Stimulated activated CD4-positive, alpha-beta T cell treated with anti-CD3 and anti-CD28 coated beads, Interleukin-12 subunit alpha, Interleukin-12 subunit beta, amount 100 ng/mL, for 4 hours (primary cell): ENCODE data around the gene MOGAT3.
A peak's percentile ranks its signal among the peaks of the same experiment; 100 is the strongest.

Source experiments
- DNase-seq: peaks from one replicate; pipeline ENCODE4 v3.0.0-alpha.2; 2020

Gene MOGAT3

DNA sequence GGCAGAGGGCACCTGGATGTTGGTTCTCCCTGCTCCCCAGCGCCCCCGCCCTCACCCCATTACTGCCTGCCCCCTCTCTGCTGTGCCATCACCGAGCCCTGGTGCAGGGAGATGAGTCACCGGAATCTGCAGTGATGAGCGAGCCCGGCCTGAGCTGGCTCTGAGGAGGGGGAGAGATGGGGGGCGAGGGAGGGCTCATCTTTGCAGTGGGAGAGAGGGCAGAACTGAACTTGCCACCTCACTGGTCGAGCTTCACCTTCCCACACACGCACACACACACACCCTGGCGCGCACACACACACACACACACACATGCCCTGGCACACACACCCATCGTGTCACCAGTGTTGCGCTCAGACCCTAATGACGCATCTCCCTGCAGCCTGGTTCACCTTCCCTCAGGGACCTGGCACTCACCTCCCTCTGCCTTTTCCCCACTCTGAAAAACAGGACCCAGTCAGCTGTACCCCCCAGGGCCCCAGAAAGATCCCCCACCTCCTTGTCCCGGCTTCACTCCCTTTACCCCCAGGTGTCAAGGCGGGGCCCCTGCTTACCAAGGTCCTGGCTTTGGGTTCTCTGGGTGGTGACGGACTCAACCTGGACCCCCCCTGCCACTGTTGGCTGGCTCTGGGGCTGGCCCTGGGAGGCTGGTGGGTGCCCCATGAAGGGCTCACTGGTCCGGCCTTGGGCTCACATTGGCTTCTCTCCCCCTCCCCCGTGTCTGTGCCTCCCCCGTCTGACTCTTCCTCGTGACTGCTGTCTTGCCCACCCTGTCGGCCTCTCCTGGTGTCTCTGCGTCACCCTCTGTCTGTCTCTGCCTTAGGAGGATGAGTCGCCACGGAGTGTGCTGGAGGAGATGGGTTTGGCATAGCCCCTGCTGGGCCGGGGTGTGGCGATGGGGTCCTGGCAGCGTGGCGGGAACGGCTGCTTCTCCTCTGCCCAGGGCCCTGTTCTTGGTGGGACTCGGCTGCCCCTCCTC is 40.9 kb downstream of the MOGAT3 start:
- DNase-seq, result no peak

DNA sequence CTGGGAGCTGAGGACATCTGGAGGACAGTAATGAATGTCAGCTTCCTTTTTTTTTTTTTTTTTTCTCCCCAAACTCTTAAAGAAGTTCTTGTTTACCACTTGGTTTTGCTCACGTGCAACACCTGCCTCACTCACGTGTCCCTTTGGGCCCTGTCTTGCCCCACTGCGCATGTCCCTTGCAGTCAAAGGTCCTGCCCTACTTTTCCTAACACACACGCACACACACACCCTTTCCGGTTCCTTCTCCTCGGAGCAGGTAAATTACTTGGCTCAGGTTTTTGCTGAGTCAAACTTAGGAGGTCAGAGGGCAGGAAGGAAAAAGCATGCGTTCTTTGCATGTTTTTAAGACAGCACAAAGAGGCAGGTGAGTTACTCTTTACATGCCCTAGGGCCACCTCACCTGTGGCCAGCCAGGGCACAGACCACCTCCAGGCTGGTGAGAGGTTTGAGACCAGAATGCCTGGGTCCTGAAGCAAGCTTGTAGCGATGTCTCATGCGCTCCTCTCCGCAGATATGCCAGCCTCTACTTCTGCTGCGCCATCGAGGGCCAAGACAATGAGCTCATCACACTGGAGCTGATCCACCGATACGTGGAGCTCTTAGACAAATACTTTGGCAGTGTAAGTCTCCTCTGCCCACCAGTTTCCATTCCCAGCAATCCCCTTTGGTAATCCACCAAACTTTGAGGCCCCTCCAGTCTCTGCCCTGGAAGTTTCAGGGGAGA is 43.8 kb downstream of the MOGAT3 start:
- no peak for DNase-seq

DNA sequence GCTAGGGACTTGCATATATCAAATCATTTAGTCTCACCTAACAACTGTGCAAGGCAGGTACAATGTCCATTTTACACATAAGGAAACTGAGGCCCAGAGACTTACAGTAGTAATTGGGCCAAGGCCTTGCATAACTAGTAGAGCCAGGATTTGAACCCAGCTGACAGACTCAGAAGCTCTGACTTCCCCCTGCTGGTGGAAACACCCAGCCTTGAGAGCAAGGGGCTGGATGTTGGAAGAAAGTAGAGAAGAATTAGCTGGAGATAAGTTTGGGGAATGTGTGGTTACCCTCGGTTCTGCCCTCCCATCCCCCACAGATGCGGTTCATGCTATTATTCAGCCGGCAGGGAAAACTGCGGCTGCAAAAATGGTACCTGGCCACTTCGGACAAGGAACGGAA is 44.6 kb downstream of the MOGAT3 start:
- no peak for DNase-seq

DNA sequence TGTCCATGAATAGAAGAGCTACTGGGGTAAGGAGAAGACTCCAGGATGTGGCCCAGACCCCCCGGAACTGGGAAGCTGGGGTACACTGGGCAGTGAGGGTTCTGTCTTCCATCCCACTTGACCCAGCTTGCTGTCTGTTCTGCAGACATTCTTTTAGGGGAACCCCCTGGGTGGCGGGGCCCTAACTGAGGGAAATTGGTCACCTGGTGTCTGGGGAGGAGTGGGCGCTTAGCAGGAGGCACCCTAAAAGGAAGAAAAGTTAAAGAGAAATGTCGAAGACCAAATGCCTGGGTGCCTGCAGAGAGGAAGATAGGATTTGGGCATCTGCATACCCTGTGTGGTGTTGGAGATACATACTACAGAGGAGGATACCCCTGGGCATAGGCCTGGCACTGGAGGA is 45.5 kb downstream of the MOGAT3 start:
- DNase-seq, result no peak

DNA sequence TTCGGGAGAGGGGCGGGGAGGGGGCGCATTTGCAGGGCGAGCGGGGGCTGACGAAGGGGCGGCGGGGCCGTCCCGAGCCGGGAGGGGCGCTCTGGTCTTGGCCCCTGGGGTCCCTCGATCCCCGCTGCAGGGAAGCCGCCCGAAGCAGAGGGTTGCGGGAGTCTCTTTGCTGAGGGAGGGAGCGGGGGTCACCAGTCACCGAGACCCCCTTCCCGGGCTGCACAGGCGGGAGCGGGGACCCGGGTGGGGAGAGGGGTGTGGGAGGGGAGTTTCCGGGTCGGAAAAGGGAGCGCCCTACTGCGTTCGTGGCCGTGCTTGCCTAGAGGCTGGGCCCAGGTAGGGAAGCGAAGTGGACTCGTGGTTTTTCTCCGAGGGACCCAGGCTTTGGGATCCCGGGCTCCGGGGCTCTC is 46.1 kb downstream of the MOGAT3 start:
- no peak for DNase-seq

DNA sequence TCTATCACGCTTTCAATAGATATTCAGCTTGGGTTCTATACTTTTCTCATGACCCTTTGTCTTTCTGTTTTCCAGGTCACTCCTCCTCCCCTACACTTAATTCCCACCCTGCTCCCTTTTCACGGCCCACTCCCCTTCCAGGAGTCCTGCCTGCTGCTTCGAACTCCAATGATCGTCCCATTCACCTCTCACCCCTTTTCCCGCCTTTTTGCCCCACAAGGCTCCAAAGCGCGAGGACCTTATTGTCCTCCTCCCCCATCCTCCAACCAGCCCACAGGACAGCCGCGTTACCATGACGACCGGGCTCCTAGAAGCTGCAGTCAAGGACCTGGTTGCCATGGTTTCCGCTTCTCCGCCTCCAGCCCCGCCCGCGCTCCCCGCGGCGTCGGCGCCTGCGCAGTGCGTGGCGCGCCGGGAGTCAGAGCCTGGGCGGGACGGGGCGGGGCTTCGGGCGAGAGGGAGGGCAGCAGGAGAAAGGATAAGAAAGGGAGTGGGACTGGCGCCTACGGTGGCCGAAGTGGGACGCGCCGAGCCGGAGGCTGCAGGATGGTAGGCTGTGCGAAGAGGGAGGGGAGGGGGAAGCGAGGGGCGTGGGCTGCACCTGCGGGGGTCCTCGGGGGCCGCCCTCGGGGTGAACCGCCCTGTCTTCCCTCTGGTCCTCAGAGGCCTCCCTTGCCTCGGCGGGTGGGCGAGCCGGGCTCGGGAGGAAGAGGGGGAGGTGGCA is 46.7 kb downstream of the MOGAT3 start, which contains the start of gene AP1S1:
Gene AP1S1, plus strand, starts transcription at position 508 of the 724 bp plus-strand sequence. Its CDS starts 39 bp downstream, at position 547.
- peak; percentile 94 for DNase-seq

DNA sequence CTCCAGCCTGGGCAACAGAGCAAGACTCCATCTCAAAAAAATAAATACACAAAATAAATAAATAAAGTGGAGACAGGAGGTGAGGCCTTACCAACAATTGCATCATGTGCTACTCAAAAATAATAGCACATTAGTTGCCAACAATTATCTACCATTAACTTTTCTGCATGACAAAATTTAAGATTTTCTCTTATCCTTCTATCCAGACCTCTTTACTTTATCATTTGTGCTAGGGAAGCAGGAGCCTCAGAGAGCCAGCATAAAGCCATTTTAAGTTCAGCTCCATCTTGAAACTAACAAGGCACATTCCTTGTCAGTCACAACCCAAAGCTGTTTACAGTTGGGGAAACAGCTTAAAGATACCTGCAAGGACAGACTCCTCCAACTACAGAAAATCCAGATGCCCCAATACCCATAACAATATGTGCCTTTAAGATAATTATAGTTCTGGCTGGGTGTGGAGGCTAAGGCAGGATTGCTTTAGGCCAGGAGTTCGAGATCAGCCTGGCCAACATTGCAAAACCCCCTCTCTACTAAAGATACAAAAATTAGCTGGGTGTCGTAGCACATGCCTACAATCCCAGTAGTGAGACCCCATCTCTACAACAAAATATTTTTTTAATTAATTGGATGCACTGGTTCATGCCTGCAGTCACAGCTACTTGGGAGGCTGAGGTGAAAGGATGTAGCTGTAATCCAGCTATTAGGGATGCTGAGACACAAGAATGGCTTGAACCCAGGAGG is 48.8 kb downstream of the MOGAT3 start:
- no peak for DNase-seq
